ENCODE measurements around the gene BSX. TPM values are rescaled to one million over a fixed set of nuclear protein-coding genes. Genes with fewer than 3 reads are reported as not detected.

The BSX gene
- total and polyA plus RNA-seq, 2 donors (not counting 3 experiments of a cell fraction or from before 2014, with no cell fraction given): not detected

- Histone ChIP-seq H3K9me1 (replicated peaks; ENCODE audit: control insufficient read depth, extremely low read depth, insufficient read depth, low read length) (no peaks in the 10 kb centered on the region), H3K79me2 (ENCODE audit: control insufficient read depth, insufficient read depth, low read length) (no peaks in the 10 kb centered on the region), H3K27me3 (ENCODE audit: control insufficient read depth in 2 of 2, insufficient read depth in 2 of 2, low read length in 2 of 2) (peaks cover 5 to 7% of the 10 kb centered on the region in 2 experiments), H2AFZ (ENCODE audit: low read depth, low read length) (no peak overlapping the region), H3K9ac (replicated peaks; ENCODE audit: extremely low read depth, insufficient read depth, low read length) (no peak overlapping the region), H3K9me3 (replicated peaks; ENCODE audit: control insufficient read depth, insufficient read depth, low read length) (no peaks in the 10 kb centered on the region), H3K27ac (ENCODE audit: insufficient read depth, low read depth, low read length) (no peak overlapping the region), H4K20me1 (replicated peaks; ENCODE audit: control insufficient read depth, extremely low read depth, insufficient read depth, low read length) (no peaks in the 10 kb centered on the region), H3K4me3 (replicated peaks in 1 of 3; ENCODE audit: insufficient read depth in 1 of 3, low read depth in 1 of 3, low read length in 3 of 3) (no peak overlapping the region), H3K4me2 (ENCODE audit: insufficient read depth, low read length) (no peak overlapping the region), H3K36me3 (ENCODE audit: control insufficient read depth in 2 of 2, extremely low read depth in 1 of 2, insufficient read depth in 2 of 2, low read length in 2 of 2) (no peaks in the 10 kb centered on the region), H3K4me1 (ENCODE audit: control insufficient read depth, extremely low read depth, insufficient read depth, low read length) (no peaks in the 10 kb centered on the region)
- ChIA-PET CTCF (interaction anchor here (0.8 to 1.9 kb wide), 2 partner anchors 22 to 24 kb away, joined by 3 to 6 read pairs; no protein-coding TSS in a partner anchor), POLR2A (no interaction called here)
- dilution Hi-C loops (cut with MboI; ENCODE audit: extremely low pct_ligation_motif_present, low sequenced_read_pairs) (no loop called here), intact Hi-C loops (cut with micrococcal nuclease) (no loop called here)
- FAIRE-seq (no peak), DNase-seq (ENCODE audit: low read depth, low spot score) (no peak)
- BruUV-seq (replicated peaks): no TSS peak
- TF ChIP-seq GATA2 (IDR thresholded peaks at IDR 0.05; ENCODE audit: insufficient read depth, insufficient read length, low read depth, low read length) (no peak), CTCF (IDR thresholded peaks at IDR 0.05; ENCODE audit: extremely low read depth in 1 of 2, insufficient read depth in 1 of 2, low read depth in 1 of 2, low read length in 2 of 2) (no peak), JUN (IDR thresholded peaks at IDR 0.05; ENCODE audit: borderline replicate concordance, insufficient read depth, insufficient read length, low read depth) (no peak), POLR2AphosphoS5 (IDR thresholded peaks at IDR 0.05; ENCODE audit: insufficient read depth, low read depth, low read length) (no peak), POLR2A (IDR thresholded peaks at IDR 0.05; ENCODE audit: low read depth, low read length) (no peak), MAX (IDR thresholded peaks at IDR 0.05; ENCODE audit: insufficient read depth, insufficient read length) (no peak), MYC (IDR thresholded peaks at IDR 0.05; ENCODE audit: low read depth, low read length) (no peak), EZH2 (IDR thresholded peaks at IDR 0.05; ENCODE audit: borderline replicate concordance, low read depth, low read length, severe bottlenecking) (no peak), FOS (IDR thresholded peaks at IDR 0.05; ENCODE audit: borderline replicate concordance, insufficient read depth, low read length) (no peak)
Observed at GRCh38 chr11:122998727-122999366, 17.2 kb upstream of the BSX start.

Measured in endothelial cell of umbilical vein (primary cell).